GM21360 (cell line): ENCODE measurements around the gene SCAMP5.

ENCODE experiments used
- ATAC-seq: cut with Tn5 transposase; IDR thresholded peaks from one replicate; pipeline ENCODE4 v1.9.1; 2021; ENCODE audit warnings: mild to moderate bottlenecking, moderate library complexity; ENCODE audit not compliant: unreplicated experiment

The SCAMP5 gene

DNA sequence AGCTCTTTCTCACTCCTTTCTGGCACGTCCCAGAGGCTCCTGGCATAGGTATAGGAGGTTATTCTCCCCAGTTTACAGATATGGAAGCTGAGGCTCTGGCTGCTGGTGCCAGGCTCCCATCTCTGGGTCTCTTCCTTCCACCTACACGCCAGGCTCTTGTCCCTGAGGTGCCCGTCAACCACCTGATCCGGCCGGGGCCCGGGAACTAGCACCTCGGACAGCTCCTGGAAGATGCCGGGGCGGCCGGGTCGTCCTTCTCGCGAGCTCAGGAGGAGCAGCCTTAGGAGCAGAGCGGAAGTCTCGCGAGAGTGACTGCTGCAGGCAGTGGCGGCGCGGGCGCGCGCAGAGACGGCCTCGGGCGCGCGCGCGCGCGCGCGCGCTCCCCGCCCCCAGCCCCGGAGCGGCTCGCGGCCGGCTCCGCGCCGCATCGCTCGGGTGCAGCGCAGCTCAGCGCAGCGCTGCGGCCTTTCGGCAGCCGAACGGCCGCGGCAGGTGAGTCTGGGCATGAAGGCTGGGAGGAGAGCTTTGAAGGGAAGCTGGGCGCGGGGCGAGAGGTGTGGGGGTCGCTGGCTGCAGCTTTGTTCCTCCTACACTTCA lies at the start of gene SCAMP5:
TSS of gene SCAMP5 (plus strand) at position 382 of the 597 bp plus-strand sequence. CDS start 16,277 bp downstream, outside the sequence.
- ATAC-seq, result peak; percentile 71

- ATAC-seq, result no peak
Measured at GRCh38 chr15:74950078-74950908, 45.1 kb upstream of the SCAMP5 start.

DNA sequence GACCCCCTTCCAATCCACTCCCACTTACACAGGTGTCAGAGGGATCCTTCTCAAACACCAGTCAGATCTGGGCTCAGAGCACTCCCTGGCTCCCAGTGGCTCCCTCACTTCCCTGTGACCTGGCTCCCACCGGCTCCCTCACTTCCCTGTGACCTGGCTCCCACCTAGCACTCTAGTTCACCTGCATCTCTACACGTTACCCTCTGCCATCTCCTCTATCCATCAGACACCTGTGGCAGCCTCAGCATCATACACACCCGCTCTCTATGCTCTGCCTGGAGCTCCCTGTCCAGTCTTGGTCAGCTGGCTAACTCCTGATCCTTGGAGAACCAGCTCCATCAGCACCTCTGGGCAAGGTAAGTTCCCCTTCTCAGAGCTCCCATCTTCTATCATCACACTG lies 44.4 kb upstream of the SCAMP5 start:
- no peak for ATAC-seq

DNA sequence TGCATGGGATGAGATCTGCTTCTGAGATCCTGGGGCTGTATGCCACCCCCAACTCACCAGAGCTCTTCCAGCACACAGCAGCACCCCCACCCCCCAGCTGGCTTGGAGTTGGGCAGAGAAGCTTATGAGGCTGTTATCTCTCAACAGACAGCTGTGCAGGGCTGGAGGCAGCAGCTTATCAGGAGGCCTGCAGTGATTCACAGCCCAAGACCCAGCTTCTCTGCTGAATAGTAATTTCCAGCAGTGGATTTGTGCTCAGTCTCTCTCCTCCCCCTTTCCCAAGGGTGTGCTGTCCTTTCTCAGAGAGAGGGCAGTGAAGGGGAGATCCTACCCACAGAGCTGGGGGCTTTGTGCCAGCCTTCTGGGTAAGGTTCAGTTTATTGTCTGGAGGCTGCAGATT lies 40.8 kb upstream of the SCAMP5 start:
- no peak for ATAC-seq

DNA sequence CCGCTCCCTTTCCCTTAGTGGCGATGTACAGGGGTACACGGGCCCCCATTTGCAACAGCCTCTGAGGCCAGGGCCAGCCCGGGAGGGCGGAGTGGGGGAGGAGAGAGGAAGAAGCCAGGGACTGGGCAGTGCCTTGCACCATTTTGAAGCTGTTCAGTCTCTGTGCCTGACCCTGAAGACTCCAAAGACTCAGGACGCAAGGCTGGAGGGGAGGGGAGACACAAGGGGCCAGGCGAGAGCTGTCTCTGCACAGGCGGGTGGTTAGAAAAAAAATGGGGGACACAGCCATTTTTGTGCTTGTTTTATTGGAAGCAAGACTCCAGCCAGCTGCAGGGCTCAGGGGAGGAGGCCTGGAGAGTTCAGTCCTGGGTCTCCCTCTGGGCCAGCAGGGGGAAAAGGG lies 40.3 kb upstream of the SCAMP5 start:
- ATAC-seq, result no peak

DNA sequence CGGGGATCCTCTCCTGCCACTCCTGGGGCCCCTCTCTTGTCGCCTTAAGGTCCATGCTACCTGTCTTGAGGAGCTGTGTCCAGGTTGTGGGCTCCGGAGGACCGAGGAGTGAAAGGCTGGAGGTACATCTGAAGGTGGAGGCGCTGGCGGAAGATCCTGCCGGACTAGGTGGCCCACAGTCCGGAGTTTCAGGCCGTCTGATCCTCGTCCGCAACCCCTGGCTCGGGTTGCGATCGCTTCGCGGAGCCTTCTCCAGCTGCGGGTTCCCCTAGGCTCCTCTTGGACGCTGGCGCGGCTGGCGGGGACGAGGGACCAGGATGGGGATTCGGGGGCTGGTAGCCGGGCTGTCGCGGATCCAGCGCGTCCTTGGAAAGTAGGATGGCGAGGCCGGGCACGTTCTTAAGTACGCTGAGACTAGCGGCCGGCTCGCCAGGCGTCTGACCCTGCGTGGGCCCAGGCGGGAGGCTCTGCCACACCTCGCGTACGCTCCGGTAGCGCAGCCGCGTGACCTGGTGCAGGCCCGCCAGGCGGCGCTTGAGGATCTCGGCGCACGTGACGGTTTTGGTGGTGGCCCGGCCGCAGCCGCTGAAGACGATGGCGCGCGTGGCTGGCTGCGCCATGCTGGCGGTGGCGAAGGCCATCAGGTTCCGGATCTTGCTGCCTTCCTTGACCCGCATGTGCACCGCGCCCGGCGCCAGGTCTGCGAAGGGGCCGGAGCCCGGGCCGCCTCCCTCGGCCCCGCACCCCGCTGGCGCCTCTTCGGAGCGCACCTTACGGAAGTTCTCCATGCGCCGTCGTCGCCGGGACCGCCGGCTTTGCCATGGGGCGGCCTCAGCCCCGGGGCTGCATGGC lies 39.3 kb upstream of the SCAMP5 start:
- peak; percentile 36 for ATAC-seq

GRCh38 chr15:74956648-74957475 lies 38.5 kb upstream of the SCAMP5 start, which contains the start of gene RPP25:
RPP25 (minus strand) TSS chr15:74956772; CDS start chr15:74956583, 189 bp downstream.
- peak; percentile 70 for ATAC-seq

- ATAC-seq, result no peak
Measured at GRCh38 chr15:74957476-74958035, 37.8 kb upstream of the SCAMP5 start.

DNA sequence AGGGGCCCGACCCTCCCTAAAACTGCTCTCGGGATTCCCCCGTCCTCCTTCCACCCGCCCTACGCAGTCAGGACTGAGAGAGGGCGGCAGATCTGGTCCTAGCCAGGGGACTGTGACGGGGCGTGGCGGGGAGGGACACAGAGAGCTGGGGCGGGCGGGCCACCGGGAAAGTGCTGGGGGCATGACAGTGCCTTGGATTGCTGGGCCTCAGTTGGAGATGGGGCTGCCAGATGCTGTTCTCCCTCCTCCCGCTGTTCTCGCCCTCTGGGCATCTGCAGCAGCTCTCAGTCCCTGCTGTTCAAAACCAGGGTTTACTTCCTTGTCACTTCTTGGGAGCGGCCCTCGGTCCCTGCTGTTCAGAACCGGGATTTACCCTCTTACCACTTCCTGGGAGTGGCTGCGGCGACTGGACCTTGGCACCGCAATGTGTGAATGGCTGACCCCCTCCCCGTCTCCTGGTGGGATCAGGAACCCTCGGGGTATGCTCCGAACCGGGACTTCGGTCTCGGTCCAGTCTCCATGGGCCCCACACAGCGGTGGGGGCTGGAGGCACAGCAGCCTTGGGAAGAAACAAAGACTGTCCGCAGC lies 36.9 kb upstream of the SCAMP5 start:
- no peak for ATAC-seq

GRCh38 chr15:74958908-74959585 lies 36.3 kb upstream of the SCAMP5 start:
- no peak for ATAC-seq

- no peak for ATAC-seq
Measured at GRCh38 chr15:74959586-74959939, 35.8 kb upstream of the SCAMP5 start.

GRCh38 chr15:74960286-74960685 lies 35.1 kb upstream of the SCAMP5 start:
- no peak for ATAC-seq

- no peak for ATAC-seq
Measured at GRCh38 chr15:74960995-74961588, 34.3 kb upstream of the SCAMP5 start.

DNA sequence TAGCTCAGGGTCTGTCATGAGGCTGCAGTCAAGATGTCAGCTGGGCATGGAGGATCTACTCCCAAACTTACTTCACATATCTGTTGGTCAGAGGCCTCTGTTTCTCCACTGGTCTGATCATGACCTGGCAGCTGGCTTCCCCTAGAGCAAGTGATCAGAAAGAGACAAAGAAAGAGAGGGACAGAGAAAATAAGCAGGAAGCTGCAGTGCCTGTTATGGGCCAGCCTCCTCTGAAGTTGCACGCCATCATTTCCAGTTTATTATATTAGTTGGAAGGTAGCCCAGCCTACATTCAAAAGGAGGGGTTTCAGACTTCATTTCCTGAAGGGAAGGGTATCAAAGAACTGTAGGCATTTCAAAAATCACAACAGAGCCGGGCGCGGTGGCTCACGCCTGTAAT lies 33.7 kb upstream of the SCAMP5 start:
- ATAC-seq, result no peak

GRCh38 chr15:74962219-74962618 lies 33.1 kb upstream of the SCAMP5 start:
- ATAC-seq, result no peak

GRCh38 chr15:74962671-74963070 lies 32.7 kb upstream of the SCAMP5 start:
- no peak for ATAC-seq

DNA sequence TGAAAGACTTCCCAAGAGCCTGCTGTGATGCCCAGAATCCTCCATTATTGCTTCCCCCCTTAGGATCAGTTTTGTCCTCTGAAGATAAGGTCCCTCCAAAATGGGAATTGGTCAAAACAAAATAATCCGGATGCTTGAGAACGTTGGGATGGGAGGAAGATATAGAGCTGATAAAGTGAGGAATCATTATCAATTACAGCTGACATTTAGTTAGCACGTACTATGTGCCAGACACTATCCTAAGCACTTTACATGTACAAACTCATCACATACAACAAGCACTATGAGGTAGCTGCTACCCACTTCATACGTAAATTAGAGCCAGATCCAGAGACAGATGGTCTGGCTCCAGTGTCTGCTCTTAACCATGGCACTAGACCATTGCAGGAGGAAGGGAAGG lies 32.1 kb upstream of the SCAMP5 start:
- no peak for ATAC-seq

GRCh38 chr15:74964794-74965193 lies 30.6 kb upstream of the SCAMP5 start:
- ATAC-seq, result no peak

GRCh38 chr15:74967670-74968069 lies 27.7 kb upstream of the SCAMP5 start:
- ATAC-seq, result no peak
